ENCODE data around the gene GRK6.

Gene GRK6

GRCh38 chr5:177396078-177396477 lies 30.4 kb upstream of the GRK6 start:
- Mint-ChIP-seq H3K36me3 (ENCODE audit: low read depth) (no peaks in the 10 kb centered on the region), H3K9me3 (no peaks in the 10 kb centered on the region), H3K4me3 (no peak overlapping the region), H3K27me3 (ENCODE audit: low read depth) (peaks cover 12% of the 10 kb centered on the region), H3K4me1 (no peaks in the 10 kb centered on the region), H3K27ac (no peak overlapping the region)
- TF ChIP-seq, protein P1, sequence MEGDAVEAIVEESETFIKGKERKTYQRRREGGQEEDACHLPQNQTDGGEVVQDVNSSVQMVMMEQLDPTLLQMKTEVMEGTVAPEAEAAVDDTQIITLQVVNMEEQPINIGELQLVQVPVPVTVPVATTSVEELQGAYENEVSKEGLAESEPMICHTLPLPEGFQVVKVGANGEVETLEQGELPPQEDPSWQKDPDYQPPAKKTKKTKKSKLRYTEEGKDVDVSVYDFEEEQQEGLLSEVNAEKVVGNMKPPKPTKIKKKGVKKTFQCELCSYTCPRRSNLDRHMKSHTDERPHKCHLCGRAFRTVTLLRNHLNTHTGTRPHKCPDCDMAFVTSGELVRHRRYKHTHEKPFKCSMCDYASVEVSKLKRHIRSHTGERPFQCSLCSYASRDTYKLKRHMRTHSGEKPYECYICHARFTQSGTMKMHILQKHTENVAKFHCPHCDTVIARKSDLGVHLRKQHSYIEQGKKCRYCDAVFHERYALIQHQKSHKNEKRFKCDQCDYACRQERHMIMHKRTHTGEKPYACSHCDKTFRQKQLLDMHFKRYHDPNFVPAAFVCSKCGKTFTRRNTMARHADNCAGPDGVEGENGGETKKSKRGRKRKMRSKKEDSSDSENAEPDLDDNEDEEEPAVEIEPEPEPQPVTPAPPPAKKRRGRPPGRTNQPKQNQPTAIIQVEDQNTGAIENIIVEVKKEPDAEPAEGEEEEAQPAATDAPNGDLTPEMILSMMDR (IDR thresholded peaks at IDR 0.05; ENCODE audit: unreplicated experiment in 3 of 3), result no peak

- TF ChIP-seq, protein P1 (IDR thresholded peaks at IDR 0.05; ENCODE audit: unreplicated experiment in 3 of 3), result no peak
- H3K27ac Mint-ChIP-seq, result no peak overlapping the region
- H3K4me3 Mint-ChIP-seq, result no peak overlapping the region
- no peaks in the 10 kb centered on the region for H3K36me3 Mint-ChIP-seq (ENCODE audit: low read depth)
- no peaks in the 10 kb centered on the region for H3K4me1 Mint-ChIP-seq
- peaks cover 19% of the 10 kb centered on the region for H3K27me3 Mint-ChIP-seq (ENCODE audit: low read depth)
- H3K9me3 Mint-ChIP-seq, result no peaks in the 10 kb centered on the region
Observed at GRCh38 chr5:177396807-177397206, 29.7 kb upstream of the GRK6 start.

- Mint-ChIP-seq H3K36me3 (ENCODE audit: low read depth) (no peaks in the 10 kb centered on the region), H3K9me3 (no peaks in the 10 kb centered on the region), H3K27ac (no peak overlapping the region), H3K27me3 (ENCODE audit: low read depth) (peaks cover 30% of the 10 kb centered on the region), H3K4me3 (no peak overlapping the region), H3K4me1 (peaks cover 6% of the 10 kb centered on the region)
- TF ChIP-seq, protein P1 (IDR thresholded peaks at IDR 0.05; ENCODE audit: unreplicated experiment in 3 of 3), result no peak
Observed at GRCh38 chr5:177397875-177398390, 28.5 kb upstream of the GRK6 start.

GRCh38 chr5:177399997-177400868 lies 26.2 kb upstream of the GRK6 start, which contains the start of gene PFN3:
Gene PFN3 (minus strand): TSS chr5:177400661. CDS start chr5:177400576, 85 bp downstream.
- no peak within 1 kb of the TSS for H3K27ac Mint-ChIP-seq
- peaks cover 49% of the 10 kb centered on the region for H3K27me3 Mint-ChIP-seq (ENCODE audit: low read depth)
- TF ChIP-seq, protein P1 (IDR thresholded peaks at IDR 0.05; ENCODE audit: unreplicated experiment in 3 of 3), result no peak
- no peaks in the 10 kb centered on the region for H3K36me3 Mint-ChIP-seq (ENCODE audit: low read depth)
- H3K9me3 Mint-ChIP-seq, result no peaks in the 10 kb centered on the region
- H3K4me1 Mint-ChIP-seq, result peaks cover 11% of the 10 kb centered on the region
- peak within 1 kb of the TSS in 1 of 3 experiments; percentile 23 for H3K4me3 Mint-ChIP-seq

- Mint-ChIP-seq H3K27me3 (ENCODE audit: low read depth) (peaks cover 57% of the 10 kb centered on the region), H3K4me3 (peak overlapping the region; percentile 85 to 87 (median 86)), H3K36me3 (ENCODE audit: low read depth) (no peaks in the 10 kb centered on the region), H3K9me3 (no peaks in the 10 kb centered on the region), H3K27ac (peak overlapping the region in 2 of 3 experiments; percentile 69 to 72), H3K4me1 (peaks cover 11% of the 10 kb centered on the region)
- TF ChIP-seq, protein P1 (IDR thresholded peaks at IDR 0.05; ENCODE audit: unreplicated experiment in 3 of 3), result peak; percentile 43 to 60 (median 47)
Observed at GRCh38 chr5:177402271-177403043, 24.0 kb upstream of the GRK6 start.

Measured in nephron (organoid).